SK-N-SH (cell line): ENCODE data around the gene MADD. TPM values are rescaled to one million over a fixed set of nuclear protein-coding genes. Genes with fewer than 3 reads are reported as not detected.

Experiments used
- CTCF ChIA-PET: fragments of 300-600, 350-600 bp; formaldehyde crosslinking; extraction: SDS; loops from one replicate; lab custom pipeline; 2021; lab: Yijun Ruan, JAX
- POLR2A ChIA-PET: fragments of 350-600 bp; sonication (Branson Sonifier 250); formaldehyde crosslinking; extraction: SDS; loops from one replicate; lab custom pipeline; 2020; ENCODE audit warnings: antibody characterized with exemption, inconsistent platforms; lab: Yijun Ruan, JAX
- DNase-seq: peaks from one replicate; pipeline ENCODE4 v3.0.0; 2012
- H2AFZ ChIP-seq: fragments of 200-600 bp; sonication (generic); 2 replicates; pipeline ENCODE4 v1.8.1; 2016; ENCODE audit warnings: antibody characterized with exemption, mild to moderate bottlenecking, low read depth
- H3F3A ChIP-seq: fragments of 200-600 bp; sonication (generic); replicated peaks from 2 replicates; pipeline ENCODE3; 2016; ENCODE audit warnings: antibody characterized with exemption, mild to moderate bottlenecking; ENCODE audit not compliant: insufficient read depth
- H3K27ac ChIP-seq, 2 experiments: fragments of 200-500 bp in 1 of 2; fragments of 200-600 bp in 1 of 2; sonication (Bioruptor generic) in 1 of 2; sonication (generic), shearing (Covaris generic) in 1 of 2; 2 replicates each; pipeline versions ENCODE4 v1.5.1 to v1.6.1; 2014 to 2016; ENCODE audit warnings: low read depth in 2 of 2, inconsistent platforms in 1 of 2, low read length in 1 of 2, mild to moderate bottlenecking in 1 of 2, mixed read lengths in 1 of 2
- H3K27me3 ChIP-seq: fragments of 200-600 bp; sonication (generic), shearing (Covaris generic); 2 replicates; pipeline ENCODE4 v1.6.1; 2016; ENCODE audit warnings: mixed run types; ENCODE audit not compliant: insufficient read depth
- H3K36me3 ChIP-seq, 2 experiments: fragments of 200-500 bp in 1 of 2; fragments of 200-600 bp in 1 of 2; sonication (Bioruptor generic) in 1 of 2; sonication (generic) in 1 of 2; replicated peaks in 1 of 2; 2 replicates each; pipeline versions ENCODE3 to v1.5.1; 2014 to 2016; ENCODE audit warnings: low read length in 1 of 2, mild to moderate bottlenecking in 1 of 2; ENCODE audit not compliant: insufficient read depth in 2 of 2, control insufficient read depth in 1 of 2
- H3K4me1 ChIP-seq, 2 experiments: fragments of 200-500 bp in 1 of 2; fragments of 200-600 bp in 1 of 2; sonication (Bioruptor generic) in 1 of 2; sonication (generic), shearing (Covaris generic) in 1 of 2; 2 replicates each; pipeline versions ENCODE4 v1.5.1 to v1.6.1; 2014 to 2016; ENCODE audit warnings: low read depth in 1 of 2, low read length in 1 of 2, mixed run types in 1 of 2; ENCODE audit not compliant: insufficient read depth in 2 of 2, control insufficient read depth in 1 of 2
- H3K4me2 ChIP-seq: fragments of 200-600 bp; sonication (generic), shearing (Covaris generic); 2 replicates; pipeline ENCODE4 v1.6.1; 2017; ENCODE audit warnings: mixed run types
- H3K4me3 ChIP-seq, 2 experiments: fragments of 200-500 bp in 1 of 2; fragments of 200-600 bp in 1 of 2; sonication (Bioruptor generic) in 1 of 2; sonication (generic), shearing (Covaris generic) in 1 of 2; 2 replicates each; pipeline versions ENCODE4 v1.5.1 to v1.8.1; 2014 to 2016; ENCODE audit warnings: low read depth in 2 of 2, inconsistent platforms in 1 of 2, low read length in 1 of 2, mild to moderate bottlenecking in 1 of 2, mixed read lengths in 1 of 2, moderate library complexity in 1 of 2
- H3K79me2 ChIP-seq: fragments of 200-600 bp; sonication (generic); 2 replicates; pipeline ENCODE4 v1.8.1; 2017; ENCODE audit warnings: mild to moderate bottlenecking; ENCODE audit not compliant: insufficient read depth
- H3K9ac ChIP-seq: fragments of 200-600 bp; sonication (generic); 2 replicates; pipeline ENCODE4 v1.6.1; 2017; ENCODE audit warnings: mixed run types
- H3K9me2 ChIP-seq: fragments of 200-600 bp; sonication (generic); 2 replicates; pipeline ENCODE4 v1.6.1; 2017; ENCODE audit warnings: mixed run types
- H3K9me3 ChIP-seq: fragments of 200-600 bp; sonication (generic); 2 replicates; pipeline ENCODE4 v1.6.1; 2017; ENCODE audit warnings: mixed run types, mild to moderate bottlenecking, moderate library complexity
- H4K20me1 ChIP-seq: fragments of 200-600 bp; sonication (generic); 2 replicates; pipeline ENCODE4 v1.6.1; 2017; ENCODE audit warnings: mild to moderate bottlenecking, mixed run types; ENCODE audit not compliant: insufficient read depth
- CHD2 ChIP-seq: fragments of 150-350 bp; IDR thresholded peaks from 2 replicates; pipeline ENCODE4 v1.6.1; 2018; ENCODE audit warnings: low read length; ENCODE audit not compliant: partially characterized antibody
- EP300 ChIP-seq, 2 experiments: IDR thresholded peaks; 2 replicates each; pipeline versions ENCODE4 v1.4.0 to v1.6.1; 2012; ENCODE audit warnings: borderline replicate concordance in 1 of 2, low read depth in 1 of 2, low read length in 1 of 2
- FOXJ3 ChIP-seq: sonication (generic); formaldehyde crosslinking; IDR thresholded peaks from 2 replicates; pipeline ENCODE4 v1.5.1; 2020; ENCODE audit warnings: mild to moderate bottlenecking, missing genetic modification reagents
- FOXM1 ChIP-seq: IDR thresholded peaks from 2 replicates; pipeline ENCODE4 v1.4.0; 2012; ENCODE audit warnings: low read depth, mild to moderate bottlenecking
- IRF3 ChIP-seq: fragments of 150-350 bp; IDR thresholded peaks from 2 replicates; pipeline ENCODE4 v1.6.1; 2016; ENCODE audit warnings: mild to moderate bottlenecking, low read depth, low read length
- JUND ChIP-seq: IDR thresholded peaks from 2 replicates; pipeline ENCODE4 v1.4.0; 2012
- MAX ChIP-seq: IDR thresholded peaks from 2 replicates; pipeline ENCODE4 v1.4.0; 2012; ENCODE audit warnings: low read depth
- NFIC ChIP-seq: IDR thresholded peaks from 2 replicates; pipeline ENCODE4 v1.4.0; 2012; ENCODE audit warnings: borderline replicate concordance
- NRF1 ChIP-seq: IDR thresholded peaks from 2 replicates; pipeline ENCODE4 v1.6.1; 2012; ENCODE audit warnings: low read depth, mild to moderate bottlenecking, low read length
- POLR2AphosphoS5 ChIP-seq: IDR thresholded peaks from 2 replicates; pipeline ENCODE4 v1.6.1; 2012; ENCODE audit warnings: low read depth, low read length
- RAD21 ChIP-seq: IDR thresholded peaks from 2 replicates; pipeline ENCODE4 v1.6.1; 2012; ENCODE audit warnings: mild to moderate bottlenecking, low read length
- RFX5 ChIP-seq: IDR thresholded peaks from 2 replicates; pipeline ENCODE4 v1.6.1; 2012; ENCODE audit warnings: mild to moderate bottlenecking, improper control_type of control experiment, low read length
- RXRA ChIP-seq: IDR thresholded peaks from 2 replicates; pipeline ENCODE4 v1.4.0; 2012; ENCODE audit warnings: low read depth, mild to moderate bottlenecking, borderline replicate concordance
- SIN3A ChIP-seq: IDR thresholded peaks from 2 replicates; pipeline ENCODE4 v1.6.1; 2012; ENCODE audit warnings: low read depth, mild to moderate bottlenecking, low read length, moderate library complexity, borderline replicate concordance
- TAF1 ChIP-seq: IDR thresholded peaks from 2 replicates; pipeline ENCODE4 v1.6.1; 2012; ENCODE audit warnings: low read depth, mild to moderate bottlenecking, low read length, moderate library complexity, borderline replicate concordance
- TEAD4 ChIP-seq: IDR thresholded peaks from 2 replicates; pipeline ENCODE4 v1.4.0; 2012; ENCODE audit warnings: mild to moderate bottlenecking, borderline replicate concordance; ENCODE audit not compliant: insufficient read depth
- USF1 ChIP-seq: IDR thresholded peaks from 2 replicates; pipeline ENCODE4 v1.4.0; 2012; ENCODE audit warnings: low read depth, borderline replicate concordance
- USF2 ChIP-seq: fragments of 150-350 bp; IDR thresholded peaks from 2 replicates; pipeline ENCODE4 v1.6.1; 2017; ENCODE audit warnings: antibody characterized with exemption, low read length, low read depth, borderline replicate concordance
- ZBTB33 ChIP-seq: IDR thresholded peaks from 2 replicates; pipeline ENCODE4 v1.4.0; 2012; ENCODE audit warnings: low read depth, borderline replicate concordance
- WGBS: methylation state at CpG from one replicate; pipeline ENCODE4 v1.1.6; 2017; ENCODE audit warnings: low lambda C conversion rate; 5-methylcytosine and 5-hydroxymethylcytosine counted together
- polyA plus RNA-seq, 3 experiments: library from polyadenylated mRNA; depleted of rRNA; stranded (reverse); fragments of >200 nt; gene quantifications; 2 replicates each; pipeline ENCODE4 v1.2.3, GENCODE V29; 2012

Gene MADD
- polyA plus RNA-seq, 1 of the 3 experiments (the other 2 are of a cell fraction): 16.4 TPM

GRCh38 chr11:47269002-47269828, 718 bp upstream of the MADD start (continued):
- TF ChIP-seq SIN3A: 0 out of 2 replicates have a peak, but pooled peaks have one; percentile 8
- no peak for TF ChIP-seq USF2
- TF ChIP-seq RAD21: no peak
- no peak for TF ChIP-seq NFIC
- no peak for TF ChIP-seq IRF3
- TF ChIP-seq CHD2: peak; percentile 92
- TF ChIP-seq MAX: peak; percentile 91
- no peak for TF ChIP-seq FOXJ3
- TF ChIP-seq FOXM1: no peak

- no peaks in the 10 kb centered on the region for H3K9me3 ChIP-seq
- peaks cover 34% of the 10 kb centered on the region in 2 experiments for H3K4me1 ChIP-seq
- WGBS: 4% methylated on average over 22 of the region's 34 CpGs
- peak overlapping the region; percentile 89 for H3K4me2 ChIP-seq
- no peak overlapping the region for H2AFZ ChIP-seq
- H3K79me2 ChIP-seq: peaks cover 47% of the 10 kb centered on the region
- no peaks in the 10 kb centered on the region for H3K9me2 ChIP-seq
- peak overlapping the region; percentile 85 to 96; a peak in 3 of 4 replicates for H3K27ac ChIP-seq
- POLR2A ChIA-PET: interaction anchor here (0.7 to 1.5 kb wide), 4 partner anchors 22 to 142 kb away, joined by 3 to 6 read pairs (median 4); partner anchors contain the start of gene ACP2
- H3F3A ChIP-seq: peaks cover 19% of the 10 kb centered on the region
- H3K27me3 ChIP-seq: no peaks in the 10 kb centered on the region
- peaks cover 0 to 16% of the 10 kb centered on the region in 2 experiments for H3K36me3 ChIP-seq
- peak; percentile 63 for DNase-seq
- CTCF ChIA-PET: interaction anchor here (0.6 to 2.4 kb wide), 17 partner anchors 9 to 434 kb away, joined by 3 to 26 read pairs (median 4); partner anchors contain the start of genes MYBPC3 and NR1H3
- H4K20me1 ChIP-seq: peaks cover 35% of the 10 kb centered on the region
- peak overlapping the region; percentile 64 to 73 for H3K4me3 ChIP-seq
- H3K9ac ChIP-seq: peak overlapping the region; percentile 78; the same call in 1 of the 2 replicates
- TF ChIP-seq JUND: no peak
- TF ChIP-seq NRF1: no peak
- no peak for TF ChIP-seq FOXJ3
- no peak for TF ChIP-seq MAX
- TF ChIP-seq RXRA: no peak
- no peak for TF ChIP-seq TAF1
- TF ChIP-seq USF1: no peak
- TF ChIP-seq EP300 (IDR thresholded peaks at IDR 0.05; ENCODE audit: borderline replicate concordance in 1 of 2, low read depth in 1 of 2, low read length in 1 of 2): no peak
- no peak for TF ChIP-seq POLR2AphosphoS5
- no peak for TF ChIP-seq USF2
- no peak for TF ChIP-seq RFX5
- TF ChIP-seq ZBTB33: no peak
- no peak for TF ChIP-seq TEAD4
These were observed 668 bp downstream of the MADD start for GRCh38 chr11:47270331-47271271.
